Thoracic aorta (tissue), 2 donors: ENCODE results near the gene TYROBP. TPM values are rescaled to one million over a fixed set of nuclear protein-coding genes. Genes with fewer than 3 reads are reported as not detected.
"Not testable (repeated sequence)": the region's sequence is repeated elsewhere in the genome, so short reads cannot be mapped to it uniquely, and the experiment has no call there.

Source experiments
- ATAC-seq: fragments of 150-250 bp; one replicate; pipeline ENCODE4 v1.8.0; 2017; ENCODE audit warnings: low read depth; ENCODE audit not compliant: insufficient number of reproducible peaks, low FRiP score
- DNase-seq: peaks from one replicate; pipeline ENCODE4 v3.0.0-alpha.2; 2020; ENCODE audit warnings: low spot score
- H3K27ac ChIP-seq, 2 donors: fragments of 200-600 bp; sonication (generic); 1 replicate in 1 of 2; 2 replicates in 1 of 2; pipeline ENCODE4 v1.5.1; 2016; ENCODE audit warnings: mild to moderate bottlenecking in 2 of 2, moderate library complexity in 2 of 2
- H3K27me3 ChIP-seq: fragments of 200-600 bp; sonication (generic); replicated peaks from 2 replicates; pipeline ENCODE4 v1.6.0; 2016; ENCODE audit warnings: mild to moderate bottlenecking; ENCODE audit not compliant: insufficient read depth
- H3K36me3 ChIP-seq: fragments of 200-600 bp; sonication (generic); one replicate; pipeline ENCODE4 v1.5.1; 2016
- H3K4me1 ChIP-seq, 2 donors: fragments of 200-600 bp; sonication (generic); 1 replicate in 1 of 2; 2 replicates in 1 of 2; pipeline versions ENCODE4 v1.5.1 to v1.6.0; 2016; ENCODE audit warnings: low read depth in 2 of 2, mild to moderate bottlenecking in 1 of 2; ENCODE audit not compliant: control insufficient read depth in 1 of 2
- H3K4me3 ChIP-seq: fragments of 200-600 bp; sonication (generic); 2 replicates; pipeline ENCODE4 v1.5.1; 2016; ENCODE audit warnings: mild to moderate bottlenecking
- H3K9me3 ChIP-seq: fragments of 200-600 bp; sonication (generic); 2 replicates; pipeline ENCODE4 v1.5.1; 2016
- total RNA-seq, 2 donors: library from RNA; depleted of rRNA; stranded (reverse); fragments of >200 nt; gene quantifications; one replicate each; pipeline versions ENCODE4 v1.1.0 to v1.2.3, GENCODE V29; 2016
- TF ChIP-seq, protein P1 (sequence below): fragments of 200-600 bp; sonication (generic); IDR thresholded peaks from one replicate; pipeline ENCODE4 v1.5.1; 2019; ENCODE audit warnings: antibody characterized with exemption

TYROBP gene
- total RNA-seq, 2 donors from 2014 or later: 155 to 247 TPM

DNA sequence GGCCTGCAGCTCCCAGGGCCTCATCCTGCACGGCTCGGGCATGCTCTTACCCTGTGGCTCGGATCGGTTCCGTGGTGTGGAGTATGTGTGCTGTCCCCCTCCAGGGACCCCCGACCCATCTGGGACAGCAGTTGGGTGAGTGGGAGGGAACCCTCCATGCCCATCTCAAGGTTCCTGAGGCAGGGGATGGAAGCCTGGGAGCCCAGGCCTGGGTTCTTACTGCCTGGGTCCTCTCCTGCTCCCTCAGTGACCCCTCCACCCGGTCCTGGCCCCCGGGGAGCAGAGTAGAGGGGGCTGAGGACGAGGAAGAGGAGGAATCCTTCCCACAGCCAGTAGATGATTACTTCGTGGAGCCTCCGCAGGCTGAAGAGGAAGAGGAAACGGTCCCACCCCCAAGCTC, 36.5 kb downstream of the TYROBP start:
- Histone ChIP-seq H3K4me3 (no peak overlapping the region), H3K36me3 (no peaks in the 10 kb centered on the region), H3K9me3 (no peaks in the 10 kb centered on the region), H3K27ac (no peak overlapping the region), H3K4me1 (peaks cover 17 to 20% of the 10 kb centered on the region in 2 donors), H3K27me3 (no peaks in the 10 kb centered on the region)
- no peak for DNase-seq
- TF ChIP-seq, protein P1, sequence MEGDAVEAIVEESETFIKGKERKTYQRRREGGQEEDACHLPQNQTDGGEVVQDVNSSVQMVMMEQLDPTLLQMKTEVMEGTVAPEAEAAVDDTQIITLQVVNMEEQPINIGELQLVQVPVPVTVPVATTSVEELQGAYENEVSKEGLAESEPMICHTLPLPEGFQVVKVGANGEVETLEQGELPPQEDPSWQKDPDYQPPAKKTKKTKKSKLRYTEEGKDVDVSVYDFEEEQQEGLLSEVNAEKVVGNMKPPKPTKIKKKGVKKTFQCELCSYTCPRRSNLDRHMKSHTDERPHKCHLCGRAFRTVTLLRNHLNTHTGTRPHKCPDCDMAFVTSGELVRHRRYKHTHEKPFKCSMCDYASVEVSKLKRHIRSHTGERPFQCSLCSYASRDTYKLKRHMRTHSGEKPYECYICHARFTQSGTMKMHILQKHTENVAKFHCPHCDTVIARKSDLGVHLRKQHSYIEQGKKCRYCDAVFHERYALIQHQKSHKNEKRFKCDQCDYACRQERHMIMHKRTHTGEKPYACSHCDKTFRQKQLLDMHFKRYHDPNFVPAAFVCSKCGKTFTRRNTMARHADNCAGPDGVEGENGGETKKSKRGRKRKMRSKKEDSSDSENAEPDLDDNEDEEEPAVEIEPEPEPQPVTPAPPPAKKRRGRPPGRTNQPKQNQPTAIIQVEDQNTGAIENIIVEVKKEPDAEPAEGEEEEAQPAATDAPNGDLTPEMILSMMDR: no peak
- no peak for ATAC-seq

DNA sequence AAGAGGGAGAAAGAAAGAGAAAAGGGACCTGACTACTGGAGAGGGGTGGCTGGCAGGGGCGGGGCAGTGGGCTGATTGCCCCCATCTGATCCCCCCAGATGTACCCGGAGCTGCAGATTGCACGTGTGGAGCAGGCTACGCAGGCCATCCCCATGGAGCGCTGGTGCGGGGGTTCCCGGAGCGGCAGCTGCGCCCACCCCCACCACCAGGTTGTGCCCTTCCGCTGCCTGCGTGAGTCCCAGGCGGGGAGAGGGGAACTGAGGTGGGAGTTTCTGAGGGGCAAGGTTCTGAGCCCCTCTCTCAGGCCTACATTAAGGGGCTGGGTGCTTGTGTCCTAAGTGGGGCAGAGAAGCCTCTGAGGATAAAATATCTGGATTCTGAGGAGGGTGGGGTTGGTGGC, 37.3 kb downstream of the TYROBP start:
- no peak overlapping the region for H3K27ac ChIP-seq
- H3K4me3 ChIP-seq: no peak overlapping the region
- H3K27me3 ChIP-seq: no peaks in the 10 kb centered on the region
- H3K36me3 ChIP-seq: no peaks in the 10 kb centered on the region
- H3K9me3 ChIP-seq: no peaks in the 10 kb centered on the region
- DNase-seq (no peak), ATAC-seq (no peak)
- H3K4me1 ChIP-seq: peaks cover 17 to 20% of the 10 kb centered on the region in 2 donors
- TF ChIP-seq, protein P1: no peak

DNA sequence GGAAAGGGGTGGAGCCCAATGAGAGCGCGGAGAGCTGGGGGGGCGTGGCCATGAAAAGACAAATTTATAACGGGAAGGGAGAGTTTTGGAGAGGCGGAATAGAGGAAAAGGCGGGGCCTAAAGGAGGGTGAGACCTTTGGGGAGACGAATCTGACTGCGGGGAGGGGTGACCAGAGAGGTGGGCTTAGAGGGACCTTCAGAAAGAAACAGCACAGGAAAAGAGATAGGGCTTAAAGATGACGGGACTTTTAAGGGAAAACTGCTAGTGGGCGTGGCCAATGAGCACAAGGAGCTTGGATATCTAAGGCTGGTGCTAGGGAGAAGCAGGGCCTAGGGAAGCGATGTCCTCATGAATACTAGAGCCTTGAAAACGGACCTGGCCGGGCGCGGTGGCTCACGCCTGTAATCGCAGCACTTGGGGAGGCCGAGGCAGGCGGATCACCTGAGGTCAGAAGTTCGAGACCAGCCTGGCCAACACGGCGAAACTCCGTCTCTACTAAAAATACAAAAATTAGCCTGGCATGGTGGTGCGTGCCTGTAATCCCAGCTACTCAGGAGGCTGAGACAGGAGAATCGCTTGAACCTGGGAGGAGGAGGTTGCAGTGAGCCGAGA, 37.9 kb downstream of the TYROBP start:
- H3K36me3 ChIP-seq, H3K9me3 ChIP-seq, DNase-seq, H3K27ac ChIP-seq, ATAC-seq, H3K27me3 ChIP-seq: not testable (repeated sequence)
- H3K4me3 ChIP-seq: peak overlapping the region; percentile 80
- peaks cover 17 to 20% of the 10 kb centered on the region in 2 donors for H3K4me1 ChIP-seq

DNA sequence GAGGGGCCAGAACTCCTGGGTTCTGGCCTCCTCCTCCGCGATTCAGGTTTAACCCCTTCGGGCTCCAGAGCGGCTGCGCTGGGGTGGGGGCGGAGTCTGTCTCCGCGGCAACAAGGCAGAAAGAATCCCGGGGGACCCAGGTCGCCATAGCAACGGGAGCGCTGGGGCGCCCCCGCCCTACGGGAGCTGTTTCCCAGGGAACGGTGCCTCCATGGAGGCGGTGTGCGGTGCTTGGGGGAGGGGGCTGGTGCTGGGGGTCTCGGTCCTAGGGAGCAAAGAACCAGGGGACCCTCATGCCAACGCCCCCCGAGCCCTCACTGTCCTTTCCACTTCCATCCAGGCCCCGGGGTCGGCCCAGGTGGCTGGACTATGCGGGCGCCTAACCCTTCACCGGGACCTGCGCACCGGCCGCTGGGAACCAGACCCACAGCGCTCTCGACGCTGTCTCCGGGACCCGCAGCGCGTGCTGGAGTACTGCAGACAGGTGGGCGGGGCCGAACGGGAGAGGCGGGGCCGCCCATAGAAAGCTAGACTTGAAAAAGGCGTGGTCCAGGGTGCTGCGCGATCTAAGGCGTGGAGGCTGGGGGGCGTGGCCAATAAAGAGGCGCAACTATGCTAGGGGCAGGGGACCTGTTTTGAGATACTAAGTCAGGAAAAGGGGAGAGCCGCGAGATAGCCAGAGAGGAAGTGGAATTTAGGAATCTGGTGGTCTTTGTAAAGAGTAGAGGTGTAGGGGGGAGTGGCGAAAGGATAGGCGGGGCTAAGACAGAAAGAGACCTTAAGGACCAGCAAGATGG, 38.6 kb downstream of the TYROBP start:
- peak overlapping the region; percentile 80 for H3K4me3 ChIP-seq
- H3K27me3 ChIP-seq: no peaks in the 10 kb centered on the region
- peaks cover 17 to 20% of the 10 kb centered on the region in 2 donors for H3K4me1 ChIP-seq
- no peak for DNase-seq
- no peaks in the 10 kb centered on the region for H3K36me3 ChIP-seq
- no peak for ATAC-seq
- no peaks in the 10 kb centered on the region for H3K9me3 ChIP-seq
- no peak overlapping the region for H3K27ac ChIP-seq
- TF ChIP-seq, protein P1: no peak

DNA sequence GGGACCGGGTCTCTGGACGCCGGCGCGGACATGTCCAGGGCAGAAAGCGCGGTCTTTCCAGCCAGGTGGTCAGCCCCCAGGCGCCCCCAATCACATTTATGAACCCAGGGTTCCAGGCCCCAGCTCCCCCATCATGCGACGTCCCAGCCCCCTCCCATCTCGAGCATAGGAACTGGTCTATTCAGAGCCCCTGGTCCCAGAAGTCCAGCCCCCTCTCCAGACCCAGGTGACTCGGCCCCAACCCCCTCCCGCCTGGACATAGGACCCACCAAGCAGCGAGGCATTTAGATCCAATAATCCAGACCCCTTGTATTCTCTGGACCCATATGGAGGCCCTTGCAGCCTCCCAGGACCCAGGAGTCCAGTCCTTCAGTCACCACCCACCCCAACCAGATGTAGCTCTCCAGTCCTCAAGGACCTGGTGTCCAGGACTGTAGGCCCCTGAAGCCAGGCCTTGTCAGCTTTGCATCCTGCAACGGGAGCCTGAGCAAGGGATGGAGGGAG, 39.2 kb downstream of the TYROBP start:
- H3K9me3 ChIP-seq: no peaks in the 10 kb centered on the region
- no peaks in the 10 kb centered on the region for H3K27me3 ChIP-seq
- no peak overlapping the region for H3K27ac ChIP-seq
- H3K4me3 ChIP-seq: peak overlapping the region; percentile 80
- H3K36me3 ChIP-seq: no peaks in the 10 kb centered on the region
- TF ChIP-seq, protein P1: no peak
- DNase-seq (no peak), ATAC-seq (no peak)
- peaks cover 17 to 20% of the 10 kb centered on the region in 2 donors for H3K4me1 ChIP-seq
